ENCODE data around the gene RNASEH1.

RNASEH1 gene

GRCh38 chr2:3596901-3597417 is 38.8 kb upstream of the RNASEH1 start:
- H3K4me2 ChIP-seq (ENCODE audit: low read depth, low read length, poor library complexity, severe bottlenecking) = no peak overlapping the region
- no peaks in the 10 kb centered on the region for H3K79me2 ChIP-seq (ENCODE audit: insufficient read depth, low read length)
- H4K20me1 ChIP-seq (ENCODE audit: insufficient read depth, low read length, poor library complexity, severe bottlenecking) = no peaks in the 10 kb centered on the region
- no peak for TF ChIP-seq EZH2phosphoT487 (IDR thresholded peaks at IDR 0.05; ENCODE audit: borderline replicate concordance)
- TF ChIP-seq, protein P1, sequence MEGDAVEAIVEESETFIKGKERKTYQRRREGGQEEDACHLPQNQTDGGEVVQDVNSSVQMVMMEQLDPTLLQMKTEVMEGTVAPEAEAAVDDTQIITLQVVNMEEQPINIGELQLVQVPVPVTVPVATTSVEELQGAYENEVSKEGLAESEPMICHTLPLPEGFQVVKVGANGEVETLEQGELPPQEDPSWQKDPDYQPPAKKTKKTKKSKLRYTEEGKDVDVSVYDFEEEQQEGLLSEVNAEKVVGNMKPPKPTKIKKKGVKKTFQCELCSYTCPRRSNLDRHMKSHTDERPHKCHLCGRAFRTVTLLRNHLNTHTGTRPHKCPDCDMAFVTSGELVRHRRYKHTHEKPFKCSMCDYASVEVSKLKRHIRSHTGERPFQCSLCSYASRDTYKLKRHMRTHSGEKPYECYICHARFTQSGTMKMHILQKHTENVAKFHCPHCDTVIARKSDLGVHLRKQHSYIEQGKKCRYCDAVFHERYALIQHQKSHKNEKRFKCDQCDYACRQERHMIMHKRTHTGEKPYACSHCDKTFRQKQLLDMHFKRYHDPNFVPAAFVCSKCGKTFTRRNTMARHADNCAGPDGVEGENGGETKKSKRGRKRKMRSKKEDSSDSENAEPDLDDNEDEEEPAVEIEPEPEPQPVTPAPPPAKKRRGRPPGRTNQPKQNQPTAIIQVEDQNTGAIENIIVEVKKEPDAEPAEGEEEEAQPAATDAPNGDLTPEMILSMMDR (conservative IDR thresholded peaks at IDR 0.05; ENCODE audit: low read length) = no peak
- H3K9me3 ChIP-seq (ENCODE audit: insufficient read depth, low read depth, low read length) = no peaks in the 10 kb centered on the region
- H3K27me3 ChIP-seq (ENCODE audit: insufficient read depth, low read length, poor library complexity, severe bottlenecking) = no peaks in the 10 kb centered on the region
- H3K9ac ChIP-seq (ENCODE audit: low read depth, low read length, poor library complexity, severe bottlenecking) = no peak overlapping the region
- no peaks in the 10 kb centered on the region for H3F3A ChIP-seq (ENCODE audit: low read depth)
- H3K9me2 ChIP-seq (replicated peaks; ENCODE audit: low read depth, low read length) = no peaks in the 10 kb centered on the region
- H2AFZ ChIP-seq (ENCODE audit: low read length) = no peak overlapping the region
- no peaks in the 10 kb centered on the region for H3K4me1 ChIP-seq (ENCODE audit: insufficient read depth, low read length, poor library complexity, severe bottlenecking)
- H3K4me3 ChIP-seq (ENCODE audit: low read length, poor library complexity, severe bottlenecking) = no peak overlapping the region
- H3K36me3 ChIP-seq (ENCODE audit: insufficient read depth, low read length) = peaks cover 7% of the 10 kb centered on the region; the same call in 1 of the 2 replicates

- TF ChIP-seq, protein P1 (conservative IDR thresholded peaks at IDR 0.05; ENCODE audit: low read length) = no peak
- TF ChIP-seq EZH2phosphoT487 (IDR thresholded peaks at IDR 0.05; ENCODE audit: borderline replicate concordance) = no peak
- Histone ChIP-seq H3K79me2 (ENCODE audit: insufficient read depth, low read length) (no peaks in the 10 kb centered on the region), H2AFZ (ENCODE audit: low read length) (no peak overlapping the region), H3K9me2 (replicated peaks; ENCODE audit: low read depth, low read length) (no peaks in the 10 kb centered on the region), H3K4me3 (ENCODE audit: low read length, poor library complexity, severe bottlenecking) (no peak overlapping the region), H3K36me3 (ENCODE audit: insufficient read depth, low read length) (peaks cover 7% of the 10 kb centered on the region; the same call in 1 of the 2 replicates), H3K4me2 (ENCODE audit: low read depth, low read length, poor library complexity, severe bottlenecking) (no peak overlapping the region), H3K9ac (ENCODE audit: low read depth, low read length, poor library complexity, severe bottlenecking) (no peak overlapping the region), H3K27me3 (ENCODE audit: insufficient read depth, low read length, poor library complexity, severe bottlenecking) (no peaks in the 10 kb centered on the region), H3K4me1 (ENCODE audit: insufficient read depth, low read length, poor library complexity, severe bottlenecking) (no peaks in the 10 kb centered on the region), H3K9me3 (ENCODE audit: insufficient read depth, low read depth, low read length) (no peaks in the 10 kb centered on the region), H4K20me1 (ENCODE audit: insufficient read depth, low read length, poor library complexity, severe bottlenecking) (no peaks in the 10 kb centered on the region), H3F3A (ENCODE audit: low read depth) (no peaks in the 10 kb centered on the region)
These were observed 37.9 kb upstream of the RNASEH1 start for GRCh38 chr2:3595985-3596384.

DNA sequence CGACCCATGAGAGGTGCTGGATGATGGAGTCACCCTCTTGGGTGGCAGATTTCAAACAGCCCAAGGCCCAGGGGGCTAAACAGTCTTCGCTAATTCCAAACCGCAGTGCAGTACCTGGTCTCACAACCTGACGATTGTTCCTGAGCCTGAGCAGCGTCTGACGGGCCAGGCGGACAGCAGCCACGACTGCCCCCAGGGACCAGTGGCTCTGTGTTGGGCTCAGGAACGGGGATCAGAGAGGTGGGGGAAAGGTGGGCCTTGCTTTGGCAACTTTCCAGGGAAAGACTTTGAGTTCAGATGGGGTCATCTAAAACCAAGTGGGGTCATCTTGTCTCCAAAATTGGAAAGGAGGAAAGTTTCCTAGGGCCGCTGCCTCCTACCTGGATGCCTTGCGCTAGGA is 37.3 kb upstream of the RNASEH1 start:
- Histone ChIP-seq H3K36me3 (ENCODE audit: insufficient read depth, low read length) (peaks cover 7% of the 10 kb centered on the region; the same call in 1 of the 2 replicates), H3K4me2 (ENCODE audit: low read depth, low read length, poor library complexity, severe bottlenecking) (no peak overlapping the region), H3K4me3 (ENCODE audit: low read length, poor library complexity, severe bottlenecking) (no peak overlapping the region), H3K79me2 (ENCODE audit: insufficient read depth, low read length) (no peaks in the 10 kb centered on the region), H4K20me1 (ENCODE audit: insufficient read depth, low read length, poor library complexity, severe bottlenecking) (no peaks in the 10 kb centered on the region), H3F3A (ENCODE audit: low read depth) (no peaks in the 10 kb centered on the region), H2AFZ (ENCODE audit: low read length) (no peak overlapping the region), H3K9ac (ENCODE audit: low read depth, low read length, poor library complexity, severe bottlenecking) (no peak overlapping the region), H3K9me3 (ENCODE audit: insufficient read depth, low read depth, low read length) (no peaks in the 10 kb centered on the region), H3K27me3 (ENCODE audit: insufficient read depth, low read length, poor library complexity, severe bottlenecking) (no peaks in the 10 kb centered on the region), H3K4me1 (ENCODE audit: insufficient read depth, low read length, poor library complexity, severe bottlenecking) (no peaks in the 10 kb centered on the region), H3K9me2 (replicated peaks; ENCODE audit: low read depth, low read length) (no peaks in the 10 kb centered on the region)
- TF ChIP-seq, protein P1 (conservative IDR thresholded peaks at IDR 0.05; ENCODE audit: low read length) = no peak
- TF ChIP-seq EZH2phosphoT487 (IDR thresholded peaks at IDR 0.05; ENCODE audit: borderline replicate concordance) = no peak

Data from Loucy (cell line).